ENCODE data around the gene ECE1. TPM values are rescaled to one million over a fixed set of nuclear protein-coding genes. Genes with fewer than 3 reads are reported as not detected.

The ECE1 gene
- total and polyA plus RNA-seq, 2 donors = 17.8 to 34.2 TPM

DNA sequence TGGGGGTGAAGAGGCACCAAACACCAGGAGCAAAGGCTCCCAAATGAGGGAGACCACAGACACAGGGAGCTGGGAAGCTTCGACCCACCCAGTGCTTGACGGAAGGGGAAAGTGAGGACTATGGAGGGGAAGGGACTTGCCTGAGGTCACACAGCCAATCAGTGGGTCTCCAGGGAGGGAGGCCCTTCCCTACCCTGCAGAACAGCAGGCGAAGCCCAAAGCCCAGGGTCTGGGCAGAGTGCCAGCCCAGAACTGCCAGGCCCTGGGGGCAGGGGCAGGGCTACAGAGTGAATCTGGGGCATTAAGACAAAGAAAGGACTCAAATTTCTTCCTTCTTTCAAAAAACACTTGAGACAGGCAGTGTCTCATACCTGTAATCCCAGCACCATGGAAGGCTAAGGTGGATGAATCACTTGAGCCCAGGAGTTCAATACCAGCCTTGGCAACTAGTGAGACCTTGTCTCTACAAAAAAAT, 45.5 kb upstream of the ECE1 start:
- peaks cover 3 to 6% of the 10 kb centered on the region in 2 donors for H3K36me3 ChIP-seq (ENCODE audit: control insufficient read depth in 2 of 2, insufficient read depth in 2 of 2, low read length in 1 of 2)
- H3K4me1 ChIP-seq (ENCODE audit: control insufficient read depth in 2 of 2, insufficient read depth in 2 of 2, low read length in 2 of 2) = peaks cover 20 to 72% of the 10 kb centered on the region in 2 donors
- no peak overlapping the region for H3K4me3 ChIP-seq (ENCODE audit: low read length in 2 of 2)
- peaks cover 0 to 3% of the 10 kb centered on the region in 2 donors for H3K27me3 ChIP-seq (ENCODE audit: control insufficient read depth in 2 of 2, insufficient read depth in 1 of 2, low read length in 1 of 2)
- no peaks in the 10 kb centered on the region for H3K9me3 ChIP-seq (ENCODE audit: control insufficient read depth in 2 of 2, insufficient read depth in 1 of 2, low read length in 1 of 2)
- H3K27ac ChIP-seq (ENCODE audit: low read depth in 1 of 2, low read length in 1 of 2) = no peak overlapping the region
- WGBS = 69% methylated on average over 3 of the region's 3 CpGs
- no peak for DNase-seq (ENCODE audit: low read depth in 6 of 9, low spot score in 9 of 9)

DNA sequence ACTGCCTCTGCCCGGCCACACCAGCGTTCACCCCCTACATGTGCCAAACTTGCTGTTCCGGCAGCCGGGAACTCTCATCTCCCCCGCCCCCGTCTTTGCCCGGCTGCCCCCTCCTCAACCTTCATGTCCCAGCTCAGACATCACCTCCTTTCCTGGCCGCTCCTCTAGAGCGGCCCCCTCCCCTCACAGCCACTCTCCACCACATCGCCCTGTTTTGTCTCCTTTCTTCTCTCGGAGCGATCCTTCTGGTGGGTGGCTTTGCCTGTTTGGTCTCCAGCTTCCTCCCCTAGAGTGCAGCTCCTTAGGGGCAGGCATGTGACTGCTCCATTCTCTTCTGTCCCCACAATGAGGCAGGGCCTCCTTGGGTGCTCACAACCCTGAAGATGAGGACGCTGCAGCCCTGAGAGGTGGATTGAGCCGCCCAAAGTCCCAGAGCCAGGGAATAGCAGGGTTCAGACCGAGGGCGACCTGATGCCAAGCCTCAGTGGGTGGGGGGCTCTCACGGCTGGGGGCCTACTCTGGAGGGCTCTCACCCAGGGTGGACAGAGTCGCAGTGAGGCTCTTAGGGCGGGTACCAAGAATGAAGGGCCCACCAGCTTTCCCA, 44.9 kb upstream of the ECE1 start:
- H3K27me3 ChIP-seq (ENCODE audit: control insufficient read depth in 2 of 2, insufficient read depth in 1 of 2, low read length in 1 of 2) = peaks cover 0 to 3% of the 10 kb centered on the region in 2 donors
- no peak for DNase-seq (ENCODE audit: low read depth in 6 of 9, low spot score in 9 of 9)
- no peaks in the 10 kb centered on the region for H3K9me3 ChIP-seq (ENCODE audit: control insufficient read depth in 2 of 2, insufficient read depth in 1 of 2, low read length in 1 of 2)
- peaks cover 20 to 76% of the 10 kb centered on the region in 2 donors for H3K4me1 ChIP-seq (ENCODE audit: control insufficient read depth in 2 of 2, insufficient read depth in 2 of 2, low read length in 2 of 2)
- peak overlapping the region; percentile 36 to 47 for H3K4me3 ChIP-seq (ENCODE audit: low read length in 2 of 2)
- peak overlapping the region; percentile 49 to 82 for H3K27ac ChIP-seq (ENCODE audit: low read depth in 1 of 2, low read length in 1 of 2)
- 33% methylated on average over 19 of the region's 19 CpGs for WGBS
- peaks cover 2 to 3% of the 10 kb centered on the region in 2 donors for H3K36me3 ChIP-seq (ENCODE audit: control insufficient read depth in 2 of 2, insufficient read depth in 2 of 2, low read length in 1 of 2)

DNA sequence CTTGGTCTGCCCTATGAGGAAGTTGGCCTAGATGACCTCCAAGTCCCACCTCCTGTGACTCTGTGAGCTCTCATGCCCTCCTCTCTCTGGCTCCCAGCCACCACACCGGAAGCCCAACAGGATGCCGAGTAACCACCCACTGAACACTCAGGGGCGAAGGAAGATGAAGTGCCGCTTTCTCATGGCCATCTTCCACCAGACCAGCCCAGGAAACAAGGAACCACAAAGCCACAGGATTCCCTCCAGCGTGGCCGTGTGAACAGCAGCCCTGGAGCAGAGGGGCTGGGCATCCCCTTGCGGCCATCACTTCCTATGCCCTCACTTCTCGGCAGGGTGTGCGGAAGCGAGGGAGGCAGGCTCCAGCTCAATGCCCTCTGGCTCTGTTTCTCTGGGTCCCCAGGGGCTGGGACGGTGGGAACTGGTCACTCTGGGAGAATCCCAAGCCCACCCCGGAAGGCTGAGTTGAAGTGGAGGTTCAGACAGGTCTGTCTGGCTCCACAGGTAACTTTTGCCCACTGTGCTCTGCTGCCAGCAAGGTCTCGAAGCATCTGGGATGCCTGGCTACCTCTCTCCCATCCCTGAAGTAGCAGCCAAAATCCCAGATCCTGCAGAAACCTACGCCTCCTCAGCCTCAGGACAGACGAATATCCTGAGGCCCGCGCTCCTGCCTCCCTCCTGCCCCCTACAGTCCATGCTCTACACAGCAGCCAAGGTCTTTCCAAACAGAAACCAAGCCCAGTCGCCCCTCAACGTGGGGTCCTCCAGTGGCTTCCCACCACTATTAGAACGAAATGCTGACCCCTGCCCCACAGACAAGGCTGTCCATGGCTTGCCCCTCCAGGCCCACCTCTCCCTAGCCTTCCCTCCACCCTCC, 44.2 kb upstream of the ECE1 start:
- Histone ChIP-seq H3K36me3 (ENCODE audit: control insufficient read depth in 2 of 2, insufficient read depth in 2 of 2, low read length in 1 of 2) (peaks cover 0 to 4% of the 10 kb centered on the region in 2 donors), H3K4me1 (ENCODE audit: control insufficient read depth in 2 of 2, insufficient read depth in 2 of 2, low read length in 2 of 2) (peaks cover 24 to 74% of the 10 kb centered on the region in 2 donors), H3K27ac (ENCODE audit: low read depth in 1 of 2, low read length in 1 of 2) (peak overlapping the region; percentile 49 to 82), H3K4me3 (ENCODE audit: low read length in 2 of 2) (peak overlapping the region; percentile 36 to 47), H3K27me3 (ENCODE audit: control insufficient read depth in 2 of 2, insufficient read depth in 1 of 2, low read length in 1 of 2) (peaks cover 0 to 3% of the 10 kb centered on the region in 2 donors), H3K9me3 (ENCODE audit: control insufficient read depth in 2 of 2, insufficient read depth in 1 of 2, low read length in 1 of 2) (no peaks in the 10 kb centered on the region)
- DNase-seq (ENCODE audit: low read depth in 6 of 9, low spot score in 9 of 9) = peak in 5 of 9 donors; percentile 43 to 89 (median 66)
- 5% methylated on average over 20 of the region's 20 CpGs for WGBS

DNA sequence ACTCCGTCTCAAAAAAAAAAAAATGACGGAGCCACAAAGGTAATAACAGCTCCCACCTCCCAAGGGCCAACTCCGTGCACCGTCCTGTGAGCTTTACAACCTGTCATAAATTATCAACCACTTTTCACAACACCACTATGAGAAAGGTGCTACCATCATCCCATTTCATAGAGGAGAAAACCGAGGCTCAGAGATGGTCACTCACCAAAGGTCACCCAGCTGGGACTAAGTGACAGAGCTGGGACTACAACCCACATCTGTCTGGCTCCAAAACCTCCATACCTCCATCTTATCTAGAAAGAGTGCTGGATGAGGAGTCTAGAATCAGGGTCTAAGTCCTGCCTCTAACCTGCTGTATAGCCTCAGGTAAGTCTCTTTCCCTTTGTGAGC, 43.6 kb upstream of the ECE1 start:
- DNase-seq (ENCODE audit: low read depth in 6 of 9, low spot score in 9 of 9) = no peak
- Histone ChIP-seq H3K4me1 (ENCODE audit: control insufficient read depth in 2 of 2, insufficient read depth in 2 of 2, low read length in 2 of 2) (peaks cover 28 to 74% of the 10 kb centered on the region in 2 donors), H3K4me3 (ENCODE audit: low read length in 2 of 2) (peak overlapping the region; percentile 36 to 47), H3K27ac (ENCODE audit: low read depth in 1 of 2, low read length in 1 of 2) (peak overlapping the region; percentile 49 to 82), H3K36me3 (ENCODE audit: control insufficient read depth in 2 of 2, insufficient read depth in 2 of 2, low read length in 1 of 2) (peaks cover 0 to 4% of the 10 kb centered on the region in 2 donors), H3K27me3 (ENCODE audit: control insufficient read depth in 2 of 2, insufficient read depth in 1 of 2, low read length in 1 of 2) (peaks cover 0 to 3% of the 10 kb centered on the region in 2 donors), H3K9me3 (ENCODE audit: control insufficient read depth in 2 of 2, insufficient read depth in 1 of 2, low read length in 1 of 2) (no peaks in the 10 kb centered on the region)
- WGBS = 95% methylated on average over 5 of the region's 5 CpGs

DNA sequence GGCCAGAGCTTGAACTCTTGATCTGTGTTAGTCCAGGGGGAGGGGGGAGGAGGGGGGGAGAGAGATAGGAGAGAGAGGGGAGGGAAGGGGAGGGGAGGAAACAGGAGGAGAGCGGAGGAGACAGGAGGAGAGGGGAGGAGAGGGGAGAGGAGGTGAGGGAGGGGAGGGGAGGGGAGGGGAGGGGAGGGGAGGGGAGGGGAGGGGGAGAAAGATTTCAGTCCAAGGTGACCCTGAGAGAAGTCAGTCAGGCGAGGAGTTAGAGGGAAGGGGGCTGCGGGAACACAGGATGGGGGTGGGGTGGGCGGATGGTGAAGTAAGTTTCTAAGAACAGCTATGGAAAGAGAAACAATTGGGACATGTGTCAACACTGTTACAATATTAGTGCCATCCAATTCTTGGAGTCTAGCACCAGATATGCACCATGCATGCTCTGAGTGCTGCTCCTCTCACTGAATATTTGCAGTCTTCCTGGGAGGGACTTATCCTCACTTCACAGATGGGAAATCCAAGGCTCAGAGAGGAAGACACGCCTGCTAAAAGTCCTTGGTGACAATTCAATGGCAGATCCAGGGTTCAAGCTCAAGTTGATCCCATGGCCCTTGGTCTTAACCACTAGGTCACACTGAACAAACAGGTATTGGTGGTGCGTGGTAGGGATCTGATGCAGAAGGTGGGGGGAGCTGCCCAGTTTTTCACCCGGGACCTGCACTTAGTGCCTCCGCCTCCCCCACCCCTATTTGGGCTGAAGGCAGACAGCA, 42.5 kb upstream of the ECE1 start:
- Histone ChIP-seq H3K9me3 (ENCODE audit: control insufficient read depth in 2 of 2, insufficient read depth in 1 of 2, low read length in 1 of 2) (no peaks in the 10 kb centered on the region), H3K36me3 (ENCODE audit: control insufficient read depth in 2 of 2, insufficient read depth in 2 of 2, low read length in 1 of 2) (peaks cover 0 to 4% of the 10 kb centered on the region in 2 donors), H3K27me3 (ENCODE audit: control insufficient read depth in 2 of 2, insufficient read depth in 1 of 2, low read length in 1 of 2) (peaks cover 0 to 3% of the 10 kb centered on the region in 2 donors), H3K4me1 (ENCODE audit: control insufficient read depth in 2 of 2, insufficient read depth in 2 of 2, low read length in 2 of 2) (peaks cover 28 to 65% of the 10 kb centered on the region in 2 donors), H3K27ac (ENCODE audit: low read depth in 1 of 2, low read length in 1 of 2) (peak overlapping the region in 1 of 2 donors; percentile 47), H3K4me3 (ENCODE audit: low read length in 2 of 2) (no peak overlapping the region)
- no peak for DNase-seq (ENCODE audit: low read depth in 6 of 9, low spot score in 9 of 9)
- WGBS = 78% methylated on average over 7 of the region's 8 CpGs

DNA sequence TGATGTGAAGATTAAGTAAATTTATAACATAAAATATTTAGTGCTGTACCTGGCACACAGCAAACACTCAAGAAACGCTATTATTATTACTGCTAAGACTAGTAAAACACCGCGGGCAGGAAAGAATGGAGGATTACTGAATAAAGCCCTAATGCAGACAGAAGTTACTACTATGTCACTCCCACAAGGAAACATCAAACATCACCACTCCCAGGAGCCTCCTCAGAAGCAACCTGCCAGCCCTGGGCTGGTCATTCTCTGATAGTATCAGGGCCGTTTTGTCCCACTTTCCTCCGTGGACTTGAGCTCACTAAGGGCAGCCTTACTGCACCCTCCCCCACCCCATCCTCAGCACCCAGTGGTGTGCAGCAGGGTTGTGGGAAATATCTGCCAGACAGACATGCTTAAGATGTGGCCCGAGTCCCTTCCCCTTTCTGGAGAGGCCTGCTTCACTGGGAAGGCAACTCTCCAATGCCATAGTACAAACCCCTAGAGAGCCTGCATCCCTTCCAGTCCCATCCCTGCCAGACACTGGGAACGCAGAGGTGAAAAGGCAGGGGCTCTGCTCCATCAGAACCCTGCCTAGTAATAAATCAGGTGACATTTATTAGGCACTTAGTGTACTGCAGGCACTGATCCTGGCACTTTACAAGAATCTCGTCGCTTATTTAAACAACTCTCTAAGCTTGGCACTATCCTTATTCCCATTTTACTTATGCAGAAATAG, 41.7 kb upstream of the ECE1 start:
- WGBS = 62% methylated on average over 9 of the region's 9 CpGs
- H3K9me3 ChIP-seq (ENCODE audit: control insufficient read depth in 2 of 2, insufficient read depth in 1 of 2, low read length in 1 of 2) = no peaks in the 10 kb centered on the region
- H3K36me3 ChIP-seq (ENCODE audit: control insufficient read depth in 2 of 2, insufficient read depth in 2 of 2, low read length in 1 of 2) = peaks cover 0 to 4% of the 10 kb centered on the region in 2 donors
- DNase-seq (ENCODE audit: low read depth in 6 of 9, low spot score in 9 of 9) = no peak
- H3K27ac ChIP-seq (ENCODE audit: low read depth in 1 of 2, low read length in 1 of 2) = peak overlapping the region in 1 of 2 donors; percentile 46
- H3K4me1 ChIP-seq (ENCODE audit: control insufficient read depth in 2 of 2, insufficient read depth in 2 of 2, low read length in 2 of 2) = peaks cover 28 to 59% of the 10 kb centered on the region in 2 donors
- peaks cover 0 to 3% of the 10 kb centered on the region in 2 donors for H3K27me3 ChIP-seq (ENCODE audit: control insufficient read depth in 2 of 2, insufficient read depth in 1 of 2, low read length in 1 of 2)
- H3K4me3 ChIP-seq (ENCODE audit: low read length in 2 of 2) = no peak overlapping the region

DNA sequence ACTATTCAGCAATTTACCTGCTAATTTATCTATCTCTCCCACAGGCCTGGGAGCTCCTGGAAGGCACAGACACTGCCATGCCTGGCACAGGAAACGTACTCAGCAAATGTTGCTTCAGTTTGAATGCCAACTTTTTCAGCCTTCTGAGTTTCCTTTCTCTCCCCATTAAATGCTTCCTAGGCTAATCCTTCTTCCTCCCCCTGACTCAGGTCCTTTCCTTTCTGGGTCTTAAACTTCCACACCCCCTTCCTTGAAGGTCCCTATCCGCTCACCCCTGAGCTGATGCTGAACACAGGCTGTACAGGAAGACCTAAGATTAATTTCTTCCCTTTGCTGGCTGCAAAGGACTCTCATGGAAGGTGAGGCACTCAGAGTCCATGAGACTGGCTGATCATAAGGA, 40.3 kb upstream of the ECE1 start:
- no peak for DNase-seq (ENCODE audit: low read depth in 6 of 9, low spot score in 9 of 9)
- H3K4me3 ChIP-seq (ENCODE audit: low read length in 2 of 2) = no peak overlapping the region
- H3K27me3 ChIP-seq (ENCODE audit: control insufficient read depth in 2 of 2, insufficient read depth in 1 of 2, low read length in 1 of 2) = peaks cover 0 to 3% of the 10 kb centered on the region in 2 donors
- H3K9me3 ChIP-seq (ENCODE audit: control insufficient read depth in 2 of 2, insufficient read depth in 1 of 2, low read length in 1 of 2) = no peaks in the 10 kb centered on the region
- H3K4me1 ChIP-seq (ENCODE audit: control insufficient read depth in 2 of 2, insufficient read depth in 2 of 2, low read length in 2 of 2) = peaks cover 30 to 69% of the 10 kb centered on the region in 2 donors
- H3K36me3 ChIP-seq (ENCODE audit: control insufficient read depth in 2 of 2, insufficient read depth in 2 of 2, low read length in 1 of 2) = peaks cover 0 to 4% of the 10 kb centered on the region in 2 donors
- H3K27ac ChIP-seq (ENCODE audit: low read depth in 1 of 2, low read length in 1 of 2) = peak overlapping the region in 1 of 2 donors; percentile 38
- 97% methylated on average over 2 of the region's 2 CpGs for WGBS

DNA sequence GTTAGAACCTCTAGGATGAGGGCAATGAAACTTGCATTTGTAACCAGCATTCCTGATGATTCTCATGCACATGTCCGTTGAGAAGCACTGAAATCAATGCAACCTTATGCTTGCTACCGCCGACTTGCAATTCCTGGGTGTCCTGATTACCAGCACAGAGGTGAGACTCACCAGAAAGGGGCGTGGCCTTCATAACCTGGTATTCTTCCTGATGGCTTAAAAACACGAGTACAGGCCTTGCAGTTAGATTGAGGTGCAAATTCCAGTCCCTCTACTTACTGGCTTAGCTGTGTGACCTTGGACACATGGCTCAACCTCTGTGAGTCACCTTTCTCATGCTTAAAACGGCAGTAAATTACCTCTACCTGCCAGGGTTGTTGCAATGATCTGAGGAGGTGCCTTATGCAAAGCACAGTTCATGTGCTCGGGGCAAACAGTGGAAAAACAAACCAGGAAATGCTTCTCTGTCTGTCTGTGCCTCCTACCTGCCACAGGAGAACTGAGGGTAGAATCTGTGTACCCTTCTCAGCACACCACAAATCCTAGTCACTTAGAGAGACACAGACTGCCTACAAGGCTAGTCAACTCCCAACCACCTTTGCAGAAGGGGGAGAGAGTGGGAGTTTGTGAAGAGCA, 39.1 kb upstream of the ECE1 start:
- no peaks in the 10 kb centered on the region for H3K9me3 ChIP-seq (ENCODE audit: control insufficient read depth in 2 of 2, insufficient read depth in 1 of 2, low read length in 1 of 2)
- H3K27ac ChIP-seq (ENCODE audit: low read depth in 1 of 2, low read length in 1 of 2) = peak overlapping the region; percentile 68 to 78
- H3K27me3 ChIP-seq (ENCODE audit: control insufficient read depth in 2 of 2, insufficient read depth in 1 of 2, low read length in 1 of 2) = no peaks in the 10 kb centered on the region
- peaks cover 32 to 69% of the 10 kb centered on the region in 2 donors for H3K4me1 ChIP-seq (ENCODE audit: control insufficient read depth in 2 of 2, insufficient read depth in 2 of 2, low read length in 2 of 2)
- DNase-seq (ENCODE audit: low read depth in 6 of 9, low spot score in 9 of 9) = peak in 3 of 9 donors; percentile 27 to 71 (median 45)
- peaks cover 0 to 4% of the 10 kb centered on the region in 2 donors for H3K36me3 ChIP-seq (ENCODE audit: control insufficient read depth in 2 of 2, insufficient read depth in 2 of 2, low read length in 1 of 2)
- no peak overlapping the region for H3K4me3 ChIP-seq (ENCODE audit: low read length in 2 of 2)
- WGBS = 76% methylated on average over 7 of the region's 7 CpGs

Measured in thymus (tissue), 11 donors.